ENCODE results near the gene ATP10A.

ATP10A gene

DNA sequence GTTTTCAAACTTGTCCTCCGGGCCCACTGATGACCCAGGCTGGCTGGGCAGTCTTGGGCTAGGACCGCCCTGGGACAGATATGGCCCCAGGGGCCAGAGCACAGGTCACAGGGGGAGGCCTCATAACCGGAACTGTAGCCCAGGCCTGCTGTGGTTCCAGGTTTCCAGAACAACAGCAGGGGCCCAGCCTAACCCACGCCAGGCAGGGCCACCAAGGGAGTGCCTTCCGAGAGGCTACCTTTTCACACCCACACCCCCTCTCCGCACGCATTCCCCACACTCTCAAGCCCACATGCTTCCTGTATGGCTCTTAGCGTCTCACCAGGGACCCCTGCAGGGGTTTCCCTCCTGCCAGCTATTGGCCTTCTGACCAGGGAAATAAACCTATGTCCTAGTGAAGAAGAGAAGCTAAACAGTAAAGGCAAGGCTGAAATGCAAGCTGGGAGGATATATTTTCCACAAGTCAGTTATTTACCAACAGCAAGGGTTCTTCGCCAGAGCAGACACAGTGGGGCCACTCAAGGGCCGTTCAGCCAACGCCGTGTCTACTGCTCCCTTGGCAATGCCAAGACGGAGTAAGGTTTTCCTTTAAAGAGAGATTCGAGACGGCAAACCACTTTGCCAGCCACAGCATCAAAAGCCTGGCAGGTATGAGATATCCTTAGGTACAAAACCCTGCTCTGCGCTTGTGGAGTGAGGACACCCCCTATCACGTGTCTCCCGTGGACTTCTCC is 135.1 kb downstream of the ATP10A start:
- DNase-seq, result no peak

DNA sequence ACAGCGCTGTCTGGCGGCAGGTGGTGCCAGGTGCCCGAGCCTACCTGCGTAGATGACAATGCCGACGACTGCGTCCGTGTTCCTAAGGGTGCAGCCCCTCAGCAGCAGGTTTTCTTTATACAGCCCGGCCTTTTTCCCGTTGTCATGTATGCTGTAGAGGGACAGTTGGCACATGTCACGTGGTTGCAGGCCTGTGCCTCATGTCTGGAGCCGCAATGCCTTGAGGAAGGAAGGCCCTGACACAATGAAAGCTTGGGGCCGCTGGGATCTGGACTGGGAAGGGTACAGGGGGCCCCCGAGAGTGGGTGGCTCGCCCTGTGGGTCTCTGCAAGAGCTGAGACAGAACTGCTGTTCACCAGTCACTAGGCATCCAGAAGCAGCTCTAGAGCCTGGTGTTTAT is 136.0 kb downstream of the ATP10A start:
- no peak for DNase-seq

DNA sequence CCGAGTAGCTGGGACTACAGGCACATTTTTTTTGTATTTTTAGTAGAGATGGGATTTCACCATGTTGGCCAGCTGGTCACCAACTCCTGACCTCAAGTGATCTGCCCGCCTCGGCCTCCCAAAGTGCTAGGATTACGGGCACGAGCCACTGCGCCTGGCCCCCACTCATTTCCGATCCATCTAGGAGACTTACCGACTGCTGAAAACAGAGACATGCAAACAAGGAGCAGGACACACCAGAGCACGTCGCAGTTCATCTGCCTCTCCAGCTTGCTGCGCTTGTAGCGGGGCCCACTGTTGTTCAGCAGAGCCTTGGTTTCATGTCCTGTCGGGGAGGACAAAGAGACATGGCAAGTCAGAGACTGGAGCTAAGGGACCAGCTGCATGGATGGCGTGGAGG is 137.4 kb downstream of the ATP10A start:
- DNase-seq, result no peak

DNA sequence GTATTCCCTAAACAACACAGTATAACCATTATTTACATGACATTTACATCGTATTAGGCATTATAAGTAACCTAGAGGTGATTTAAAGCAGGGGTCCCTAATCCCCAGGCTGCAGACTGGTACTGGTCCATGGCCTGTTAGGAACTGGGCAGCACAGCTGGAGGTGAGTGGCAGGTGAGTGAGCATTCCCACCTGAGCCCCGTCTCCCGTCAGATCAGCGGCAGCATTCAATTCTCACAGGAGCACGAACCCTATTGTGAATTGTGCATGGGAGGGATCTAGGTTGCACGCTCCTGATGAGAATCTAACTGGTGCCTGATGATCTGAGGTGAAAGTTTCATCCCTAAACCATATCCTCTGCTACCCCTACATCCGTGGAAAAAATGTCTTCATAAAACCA is 138.2 kb downstream of the ATP10A start:
- DNase-seq, result no peak

DNA sequence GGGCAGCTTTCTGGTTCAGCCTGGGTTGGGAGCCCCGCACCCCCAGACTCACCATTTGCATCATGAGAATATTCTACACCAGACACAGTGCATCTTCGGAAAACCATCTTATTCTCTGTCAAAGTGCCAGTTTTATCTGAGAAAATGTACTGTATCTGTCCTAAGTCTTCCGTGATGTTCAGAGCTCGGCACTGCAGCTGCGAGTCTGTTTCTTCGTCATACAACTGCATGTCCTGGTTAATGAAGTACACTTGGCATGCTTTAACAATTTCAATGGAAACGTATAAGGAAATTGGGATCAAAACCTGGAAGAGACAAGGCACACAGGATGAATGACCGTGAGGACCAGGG is 141.5 kb downstream of the ATP10A start:
- peak in 1 of 58 donors; percentile 48 for DNase-seq

DNA sequence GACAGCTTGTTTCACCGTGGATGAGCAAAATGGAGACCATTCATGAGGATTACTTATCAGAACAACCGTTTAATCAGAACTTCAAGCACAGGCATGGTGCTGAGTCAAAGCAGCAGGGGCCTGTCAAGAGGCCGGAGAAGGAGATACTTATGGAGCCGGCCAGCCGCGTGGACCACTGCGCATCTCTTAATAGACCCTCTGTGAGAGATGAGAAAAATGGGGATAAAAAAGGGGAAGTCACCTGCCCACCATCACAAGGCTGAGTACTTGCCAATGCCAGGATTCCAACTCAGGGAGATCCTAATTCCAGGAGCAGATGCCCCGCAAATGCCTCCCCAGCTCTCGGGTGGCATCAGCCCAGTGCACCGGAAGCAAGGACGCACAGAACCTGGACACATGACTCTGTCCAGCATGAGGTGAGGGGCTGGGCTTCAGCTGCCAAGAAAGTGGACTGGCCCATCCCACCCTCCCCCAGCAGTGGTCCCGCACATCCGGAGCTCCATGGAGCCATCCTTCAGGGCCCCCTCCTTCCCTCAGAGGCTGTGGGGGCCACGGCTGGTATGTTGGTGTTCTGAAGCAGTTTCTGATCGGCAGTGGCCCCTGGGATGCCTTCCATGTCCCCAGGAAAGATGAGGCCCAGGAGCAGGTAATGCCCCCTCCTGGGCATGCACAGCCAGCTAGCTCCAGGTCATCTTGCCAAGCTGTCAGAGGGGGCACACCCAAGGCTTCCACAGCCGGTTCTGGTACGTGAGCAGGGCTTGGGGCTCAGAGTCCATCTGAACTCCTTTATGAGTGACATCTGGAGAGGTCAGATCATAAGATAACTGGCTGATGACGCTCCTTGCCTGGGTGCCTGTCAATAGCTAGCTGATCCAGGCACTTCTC is 143.8 kb downstream of the ATP10A start:
- no peak for DNase-seq

DNA sequence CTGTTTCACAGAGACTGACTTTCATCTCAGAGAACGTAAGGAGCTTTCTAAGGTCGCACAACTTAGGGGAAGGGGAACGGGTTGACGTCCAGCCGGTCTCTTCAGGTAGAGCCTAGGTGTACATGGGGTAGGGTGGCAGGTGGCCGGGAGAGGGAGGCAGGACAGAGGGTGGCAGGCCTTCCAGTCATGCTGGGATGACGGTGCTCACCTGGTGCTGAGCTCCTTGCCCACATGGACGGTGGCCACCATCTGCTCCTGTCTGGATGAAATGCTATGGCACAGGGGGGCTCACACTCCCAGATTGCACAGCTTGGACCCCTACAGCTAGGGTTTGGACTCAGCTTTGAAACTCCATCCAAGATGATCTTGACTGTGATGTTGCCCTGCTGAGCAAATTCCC is 144.5 kb downstream of the ATP10A start:
- DNase-seq, result no peak

DNA sequence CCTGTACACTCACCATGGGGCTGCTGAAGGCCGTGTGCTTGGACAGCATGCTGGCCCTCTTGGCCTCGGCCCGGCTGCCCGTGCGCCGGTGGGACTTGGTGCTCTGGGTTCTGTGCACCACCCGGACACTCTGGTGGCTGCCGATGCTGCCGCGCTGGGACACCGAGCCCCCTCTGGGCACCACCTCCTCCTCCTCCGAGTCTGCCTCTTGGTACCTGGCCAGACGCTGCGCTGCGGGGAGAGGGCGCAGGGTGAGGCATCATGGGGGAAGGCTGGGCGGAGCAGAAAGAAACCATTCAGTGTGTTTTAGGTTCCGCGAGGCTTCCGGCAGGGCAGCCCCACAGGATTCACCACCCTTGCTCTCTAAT is 145.0 kb downstream of the ATP10A start:
- DNase-seq, result no peak

DNA sequence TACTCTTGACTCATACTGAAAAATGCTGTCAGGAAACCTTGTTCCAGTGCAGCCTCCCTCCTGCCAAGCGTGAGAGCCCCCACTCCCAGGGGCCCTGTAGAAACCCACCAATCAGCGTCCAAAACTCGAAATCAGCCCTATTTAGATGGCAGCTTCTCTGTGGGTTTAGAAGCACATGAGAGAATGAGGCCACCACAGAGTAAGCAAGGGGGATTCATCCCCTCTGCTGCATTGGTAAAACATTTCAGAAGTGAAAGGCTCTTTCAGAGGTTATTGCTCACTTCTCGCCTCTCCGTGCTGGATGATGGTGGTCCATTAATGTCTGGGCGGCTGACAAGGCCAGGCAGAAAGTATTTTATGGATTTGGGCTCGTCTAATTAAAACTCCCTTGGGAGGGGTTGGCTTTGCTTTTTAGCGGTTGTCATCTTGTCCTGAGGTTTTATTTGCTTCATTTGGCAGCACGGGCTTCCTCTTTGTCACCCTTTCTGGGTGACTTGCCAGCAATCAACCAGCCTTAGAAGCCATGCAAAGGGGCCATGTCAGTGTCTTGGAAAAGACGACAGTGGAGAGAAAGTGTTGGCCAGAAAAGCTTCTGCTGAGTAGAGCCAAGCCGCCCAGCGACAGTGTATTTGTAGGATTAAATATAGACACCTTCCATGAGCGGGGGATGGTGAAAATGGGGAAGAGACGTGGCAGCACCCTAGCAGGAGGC is 145.5 kb downstream of the ATP10A start:
- DNase-seq, result peak in 17 of 58 donors; percentile 12 to 50 (median 32)

DNA sequence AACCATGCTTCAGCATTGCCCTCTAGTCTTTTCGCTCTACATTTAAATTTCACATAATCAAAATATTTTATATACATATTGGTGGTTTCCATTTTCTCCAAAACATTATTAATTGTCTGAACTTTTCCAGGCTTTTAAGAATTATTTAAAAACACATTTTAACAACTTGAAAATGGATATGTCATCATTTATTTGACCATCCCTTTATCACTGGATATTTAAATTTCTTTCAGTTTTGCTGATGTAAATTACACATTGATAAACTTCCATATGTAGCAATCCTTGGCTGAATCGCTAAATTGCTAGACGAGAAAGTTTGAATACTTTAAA is 146.0 kb downstream of the ATP10A start:
- no peak for DNase-seq

DNA sequence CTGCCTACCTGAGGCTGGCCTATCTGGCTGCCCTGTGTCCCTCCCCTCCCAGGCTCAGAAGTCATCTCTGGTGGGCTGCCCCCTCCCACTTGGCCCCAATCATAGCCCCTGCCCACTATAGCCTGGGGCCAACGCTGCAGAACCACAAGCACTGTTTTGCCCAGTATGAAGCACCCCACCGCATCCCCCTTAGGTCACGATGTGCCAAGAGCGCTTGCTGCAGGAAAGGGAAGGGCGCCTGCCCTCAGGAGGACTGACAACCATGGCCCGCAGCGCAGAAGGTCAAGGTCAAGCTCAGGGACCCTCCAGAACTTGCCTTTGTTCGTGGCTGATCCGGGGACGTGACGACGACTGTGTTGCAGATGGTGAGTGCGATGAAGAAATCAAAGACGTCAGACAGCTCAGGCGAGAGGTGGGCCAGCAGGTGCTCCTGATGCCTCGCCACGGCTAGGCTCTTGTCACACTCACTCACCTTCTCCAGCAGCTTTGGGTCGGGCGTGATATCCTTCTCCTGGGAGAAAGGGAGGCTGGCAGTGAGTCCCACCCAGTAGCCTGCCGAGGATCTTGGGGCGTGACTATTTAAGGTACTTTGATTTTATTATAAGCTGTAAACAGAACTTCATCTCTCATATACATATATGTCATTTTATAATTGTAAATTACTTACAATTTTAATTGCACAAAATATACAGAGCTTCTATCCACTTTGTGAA is 146.6 kb downstream of the ATP10A start:
- no peak for DNase-seq

DNA sequence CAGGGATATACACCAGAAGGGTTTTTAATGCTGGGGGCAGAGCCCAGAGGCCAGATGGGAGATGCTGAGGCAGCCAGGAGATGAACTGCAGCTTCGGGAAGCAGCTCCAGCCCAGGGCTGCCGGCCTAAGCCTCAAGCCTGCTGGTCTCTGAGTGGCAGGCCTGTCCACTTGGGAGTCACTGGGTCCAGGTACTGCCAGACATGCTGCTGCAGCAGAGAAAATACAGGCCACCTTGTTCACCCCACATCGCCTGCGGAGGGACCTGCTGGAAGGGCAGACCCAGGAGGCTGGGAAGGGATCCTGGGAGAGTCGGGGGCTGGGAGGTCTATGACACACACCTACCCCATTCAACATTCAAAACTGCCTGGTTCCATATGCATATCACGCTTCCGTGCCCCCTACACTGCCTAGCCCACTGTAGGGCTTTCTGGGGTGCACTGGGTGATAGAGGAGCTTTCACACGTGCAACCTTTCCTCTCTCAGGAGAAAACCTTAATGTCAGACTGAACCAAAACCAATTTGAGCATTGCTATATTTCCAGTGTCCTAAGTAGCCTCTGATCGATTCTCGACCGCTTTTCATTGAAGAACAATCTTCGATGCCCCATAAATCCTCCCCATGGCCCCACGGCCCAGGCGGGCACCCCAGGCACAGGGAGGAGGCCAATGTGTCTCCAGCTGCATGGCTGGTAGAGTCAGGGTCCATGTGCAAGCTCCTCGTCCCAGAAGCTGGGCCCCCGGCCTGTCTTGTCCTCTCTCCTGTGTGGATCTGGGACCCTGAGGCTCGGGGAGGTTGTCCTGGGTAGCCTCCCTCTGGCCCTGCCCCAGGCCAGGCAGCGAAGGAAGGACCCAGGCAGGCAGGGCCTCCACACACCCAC is 147.4 kb downstream of the ATP10A start:
- DNase-seq, result no peak

DNA sequence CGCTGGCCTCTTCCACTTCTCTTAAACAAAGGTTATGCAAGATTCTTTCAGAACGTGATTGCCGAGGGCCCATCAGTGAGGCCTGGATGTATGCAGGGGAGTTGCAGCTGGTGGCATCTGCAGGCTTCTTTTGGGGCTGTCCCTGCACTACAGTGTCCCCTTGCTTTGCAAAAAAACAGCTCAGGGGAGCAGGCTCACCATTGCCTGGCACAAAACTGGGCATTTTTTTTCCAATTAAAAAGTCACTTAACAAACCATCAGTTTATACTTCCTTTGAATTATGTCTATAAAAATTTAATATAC is 148.6 kb downstream of the ATP10A start:
- DNase-seq, result no peak

DNA sequence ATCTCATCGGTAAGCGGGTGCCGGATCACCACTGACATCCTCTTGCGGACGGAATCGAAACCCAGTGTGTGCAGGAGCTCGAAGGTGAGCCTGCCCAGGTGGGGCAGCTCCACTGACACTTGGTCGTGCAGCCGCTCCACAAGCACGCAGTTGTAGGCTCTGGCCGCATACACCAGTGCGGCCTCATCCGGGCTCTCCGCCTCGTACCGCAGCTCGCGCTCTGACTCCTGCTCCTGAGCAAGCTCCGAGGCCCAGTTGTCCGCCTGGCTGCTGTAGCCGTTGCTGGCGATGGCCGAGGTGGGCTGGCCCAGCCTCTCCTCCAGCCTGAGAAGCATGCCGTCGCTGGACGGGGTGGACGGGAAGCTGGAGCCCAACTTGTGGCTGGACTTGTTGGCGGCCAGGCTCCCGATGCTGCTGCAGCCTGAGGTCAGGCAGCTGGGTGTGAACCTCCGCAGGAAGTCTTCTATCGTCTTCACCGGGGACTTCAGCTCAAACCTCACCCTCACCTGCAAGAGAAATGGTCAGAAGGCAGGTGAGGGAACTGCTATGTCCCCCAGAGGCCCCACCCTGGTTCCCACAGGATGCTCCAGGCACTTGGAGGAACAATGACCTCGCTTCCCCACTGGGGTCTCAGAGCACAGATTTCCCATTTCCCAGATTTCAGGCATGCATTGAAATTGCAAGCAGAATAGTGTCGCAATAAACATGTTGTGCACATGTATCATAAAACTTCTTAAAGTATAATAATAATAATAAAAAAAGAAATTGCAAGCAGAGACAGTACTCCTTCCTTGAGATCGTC is 149.2 kb downstream of the ATP10A start:
- DNase-seq, result no peak

DNA sequence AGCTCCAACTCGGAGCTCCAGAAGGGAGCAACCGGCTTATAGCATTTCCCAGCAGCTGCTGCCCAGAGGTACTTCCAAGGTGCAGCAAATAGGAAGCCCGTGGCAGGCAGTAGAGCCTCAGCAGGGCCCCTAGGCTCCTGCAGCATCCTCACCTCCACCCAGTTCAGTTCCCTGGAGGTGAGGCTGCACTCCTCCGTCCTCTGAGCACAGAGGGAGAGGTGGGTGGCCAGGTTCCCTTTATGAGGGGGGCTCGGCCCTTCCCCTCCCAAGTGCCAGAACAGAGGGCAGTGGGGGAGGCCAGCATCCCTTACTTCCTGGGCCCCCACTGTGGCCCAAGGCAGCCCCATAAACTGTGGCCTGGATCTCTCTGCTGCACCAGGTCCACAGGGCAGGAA is 150.2 kb downstream of the ATP10A start:
- no peak for DNase-seq

DNA sequence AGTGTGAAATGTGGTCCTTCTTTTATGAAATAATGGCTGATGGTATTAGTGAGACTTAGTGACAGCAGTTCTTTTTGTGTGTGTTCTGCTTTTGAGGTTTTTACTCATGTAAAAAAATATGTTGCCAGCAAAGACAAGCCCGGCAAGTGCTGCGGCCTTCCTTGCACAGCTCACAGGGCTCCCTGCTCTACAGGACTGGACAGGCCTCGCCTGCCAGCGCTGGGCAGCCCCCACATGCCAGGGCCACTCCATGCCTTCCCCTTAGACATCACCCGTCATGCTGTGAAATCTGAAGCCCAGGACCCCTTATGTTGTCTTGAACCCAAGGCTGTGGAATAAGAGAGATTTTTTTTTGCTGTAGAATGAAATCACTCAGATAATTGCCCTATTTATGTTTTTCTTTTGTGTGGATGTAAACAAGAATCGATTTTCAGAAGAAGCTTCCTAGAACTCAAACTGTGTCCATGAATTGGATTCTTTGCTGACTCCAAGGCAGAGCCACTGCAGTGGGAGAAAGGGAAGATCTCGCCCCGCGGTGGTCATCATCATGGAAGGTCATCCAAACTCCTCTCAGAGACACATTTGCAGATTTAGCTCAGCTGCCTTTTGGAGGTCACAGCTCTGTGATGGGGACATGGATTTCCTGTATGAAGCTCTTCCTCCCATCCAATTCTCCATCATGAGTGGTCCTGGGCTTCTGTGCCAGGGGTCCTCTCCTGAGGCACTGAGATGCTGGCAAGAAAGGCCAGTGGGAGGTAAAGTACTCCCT is 150.8 kb downstream of the ATP10A start:
- no peak for DNase-seq

DNA sequence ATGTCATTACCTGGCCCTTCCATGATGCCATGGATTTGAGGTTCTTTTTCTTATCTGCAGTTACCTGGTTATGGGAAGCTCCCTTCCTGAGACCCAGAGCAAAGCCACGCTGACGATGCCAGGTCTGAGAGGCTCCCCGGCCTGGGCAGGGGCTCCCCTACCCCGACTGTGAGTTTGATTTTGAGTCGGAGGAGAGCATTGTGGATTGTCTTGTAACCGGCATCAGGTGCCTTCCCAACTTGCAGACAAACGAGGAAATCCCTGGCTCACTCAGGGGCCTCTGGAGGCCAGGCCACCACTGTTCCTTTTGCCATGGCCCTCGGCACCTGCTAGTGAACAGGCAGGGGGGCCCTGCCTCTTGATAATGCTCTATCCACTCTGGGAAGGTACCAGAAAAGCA is 151.4 kb downstream of the ATP10A start:
- no peak for DNase-seq

DNA sequence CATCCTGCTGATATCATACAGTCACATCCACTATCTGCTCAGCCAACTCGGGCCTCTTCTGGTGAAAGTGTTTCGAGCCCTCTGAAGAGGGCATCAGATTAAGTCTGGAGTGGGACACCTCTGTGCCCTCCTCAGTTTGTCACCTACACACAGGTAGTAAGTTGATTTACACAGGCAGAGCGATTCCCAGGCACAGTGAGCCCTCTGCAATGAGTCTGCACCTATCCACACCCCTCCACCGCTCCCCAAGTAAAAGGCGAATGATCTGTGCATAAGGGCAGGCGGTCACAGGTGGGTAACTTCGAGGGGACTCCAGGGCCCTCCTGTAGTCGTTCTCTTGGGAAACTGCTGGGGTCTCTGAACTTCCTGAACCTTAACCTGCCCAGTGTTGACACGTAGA is 152.0 kb downstream of the ATP10A start:
- DNase-seq, result no peak

DNA sequence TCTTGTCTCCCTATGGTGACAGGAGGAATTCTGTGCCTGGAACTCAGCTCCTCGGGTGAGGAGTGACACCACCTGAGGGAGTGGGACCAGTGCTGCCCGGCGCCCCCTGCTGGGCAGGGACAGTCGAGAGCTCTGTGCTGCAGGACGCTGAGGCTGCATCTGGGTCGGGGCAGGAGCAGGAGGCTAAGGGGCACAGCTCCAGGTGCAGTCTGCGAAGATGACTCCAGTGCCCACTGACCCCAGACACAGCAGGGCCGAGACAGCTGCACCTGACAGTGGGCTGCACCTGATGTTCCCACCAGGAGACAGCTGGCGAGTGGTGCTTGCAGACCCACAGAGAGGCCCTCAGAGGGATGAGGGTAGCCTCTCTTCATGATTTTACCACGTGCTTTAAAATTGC is 152.9 kb downstream of the ATP10A start:
- peak in 1 of 58 donors; percentile 15 for DNase-seq

Measured in anterior cingulate cortex (tissue), 58 donors.